ENCODE measurements around the gene NUDT1.

NUDT1 gene

GRCh38 chr7:2224934-2225333 lies 17.1 kb upstream of the NUDT1 start:
- H3K27me3 Mint-ChIP-seq: no peaks in the 10 kb centered on the region
- no peak for DNase-seq
- no peak overlapping the region for H3K4me3 Mint-ChIP-seq
- ATAC-seq (replicated peaks): no peak
- H3K9me3 Mint-ChIP-seq: no peaks in the 10 kb centered on the region
- peaks cover 15 to 37% of the 10 kb centered on the region in 2 donors for H3K4me1 Mint-ChIP-seq
- peaks cover 69% of the 10 kb centered on the region in 2 donors for H3K36me3 Mint-ChIP-seq
- no peak overlapping the region for H3K27ac Mint-ChIP-seq

GRCh38 chr7:2225336-2225735 lies 16.7 kb upstream of the NUDT1 start:
- DNase-seq (no peak), ATAC-seq (replicated peaks) (no peak)
- no peak overlapping the region for H3K4me3 Mint-ChIP-seq
- peaks cover 69% of the 10 kb centered on the region in 2 donors for H3K36me3 Mint-ChIP-seq
- H3K27ac Mint-ChIP-seq: no peak overlapping the region
- H3K27me3 Mint-ChIP-seq: no peaks in the 10 kb centered on the region
- H3K9me3 Mint-ChIP-seq: no peaks in the 10 kb centered on the region
- H3K4me1 Mint-ChIP-seq: peaks cover 19 to 41% of the 10 kb centered on the region in 2 donors

- Mint-ChIP-seq H3K36me3 (peaks cover 66 to 68% of the 10 kb centered on the region in 2 donors), H3K9me3 (no peaks in the 10 kb centered on the region), H3K4me1 (peaks cover 21 to 46% of the 10 kb centered on the region in 2 donors), H3K4me3 (no peak overlapping the region), H3K27ac (no peak overlapping the region), H3K27me3 (no peaks in the 10 kb centered on the region)
- ATAC-seq (replicated peaks) (no peak), DNase-seq (no peak)
Measured at GRCh38 chr7:2225830-2226229, 16.2 kb upstream of the NUDT1 start.

- H3K27me3 Mint-ChIP-seq: no peaks in the 10 kb centered on the region
- H3K4me3 Mint-ChIP-seq: no peak overlapping the region
- H3K4me1 Mint-ChIP-seq: peaks cover 21 to 50% of the 10 kb centered on the region in 2 donors
- H3K9me3 Mint-ChIP-seq: no peaks in the 10 kb centered on the region
- ATAC-seq (replicated peaks) (no peak), DNase-seq (no peak)
- H3K36me3 Mint-ChIP-seq: peaks cover 51 to 53% of the 10 kb centered on the region in 2 donors
- H3K27ac Mint-ChIP-seq: no peak overlapping the region
Measured at GRCh38 chr7:2227699-2228098, 14.3 kb upstream of the NUDT1 start.

- Mint-ChIP-seq H3K27me3 (no peaks in the 10 kb centered on the region), H3K27ac (no peak overlapping the region), H3K36me3 (peaks cover 44 to 54% of the 10 kb centered on the region in 2 donors), H3K9me3 (no peaks in the 10 kb centered on the region), H3K4me1 (peaks cover 25 to 56% of the 10 kb centered on the region in 2 donors), H3K4me3 (no peak overlapping the region)
- no peak for ATAC-seq (replicated peaks)
- no peak for DNase-seq
Measured at GRCh38 chr7:2228921-2229320, 13.1 kb upstream of the NUDT1 start.

- Mint-ChIP-seq H3K27me3 (no peaks in the 10 kb centered on the region), H3K27ac (peak overlapping the region; percentile 75), H3K4me1 (peaks cover 23 to 55% of the 10 kb centered on the region in 2 donors), H3K4me3 (no peak overlapping the region), H3K9me3 (no peaks in the 10 kb centered on the region), H3K36me3 (peaks cover 41 to 50% of the 10 kb centered on the region in 2 donors)
- DNase-seq (no peak), ATAC-seq (replicated peaks) (no peak)
Measured at GRCh38 chr7:2229467-2229866, 12.6 kb upstream of the NUDT1 start.

- H3K4me3 Mint-ChIP-seq: peak overlapping the region; percentile 30 to 44
- DNase-seq (no peak), ATAC-seq (replicated peaks) (no peak)
- H3K36me3 Mint-ChIP-seq: peaks cover 45 to 52% of the 10 kb centered on the region in 2 donors
- peaks cover 30 to 58% of the 10 kb centered on the region in 2 donors for H3K4me1 Mint-ChIP-seq
- H3K27me3 Mint-ChIP-seq: no peaks in the 10 kb centered on the region
- H3K9me3 Mint-ChIP-seq: no peaks in the 10 kb centered on the region
- H3K27ac Mint-ChIP-seq: peak overlapping the region; percentile 75
Measured at GRCh38 chr7:2230226-2230625, 11.8 kb upstream of the NUDT1 start.

GRCh38 chr7:2230882-2231281 lies 11.1 kb upstream of the NUDT1 start:
- DNase-seq: no peak
- Mint-ChIP-seq H3K4me3 (peak overlapping the region in 1 of 2 donors; percentile 28), H3K27ac (no peak overlapping the region), H3K36me3 (peaks cover 45 to 52% of the 10 kb centered on the region in 2 donors), H3K27me3 (no peaks in the 10 kb centered on the region), H3K9me3 (no peaks in the 10 kb centered on the region), H3K4me1 (peaks cover 30 to 58% of the 10 kb centered on the region in 2 donors)
- ATAC-seq (replicated peaks): no peak

GRCh38 chr7:2231992-2232765 lies 9.8 kb upstream of the NUDT1 start:
- peak overlapping the region; percentile 91 for H3K27ac Mint-ChIP-seq
- peaks cover 32 to 61% of the 10 kb centered on the region in 2 donors for H3K4me1 Mint-ChIP-seq
- DNase-seq (no peak), ATAC-seq (replicated peaks) (peak; percentile 41 to 48)
- H3K4me3 Mint-ChIP-seq: peak overlapping the region; percentile 92 to 93
- peaks cover 2% of the 10 kb centered on the region in 2 donors for H3K9me3 Mint-ChIP-seq
- no peaks in the 10 kb centered on the region for H3K27me3 Mint-ChIP-seq
- peaks cover 48 to 50% of the 10 kb centered on the region in 2 donors for H3K36me3 Mint-ChIP-seq

GRCh38 chr7:2232766-2233520 lies 9.1 kb upstream of the NUDT1 start, which contains the start of gene MAD1L1:
TSS of gene MAD1L1 (minus strand) at chr7:2232945. CDS start at chr7:2230133, 2,812 bp downstream.
- peaks cover 35 to 61% of the 10 kb centered on the region in 2 donors for H3K4me1 Mint-ChIP-seq
- DNase-seq (peak; percentile 85), ATAC-seq (replicated peaks) (peak; percentile 74 to 79)
- H3K4me3 Mint-ChIP-seq: peak within 1 kb of the TSS; percentile 92 to 93
- H3K9me3 Mint-ChIP-seq: peaks cover 4% of the 10 kb centered on the region in 2 donors
- peak within 1 kb of the TSS; percentile 95 for H3K27ac Mint-ChIP-seq
- no peaks in the 10 kb centered on the region for H3K27me3 Mint-ChIP-seq
- H3K36me3 Mint-ChIP-seq: peaks cover 51% of the 10 kb centered on the region in 2 donors

GRCh38 chr7:2233926-2234325 lies 8.1 kb upstream of the NUDT1 start:
- Mint-ChIP-seq H3K27ac (no peak overlapping the region), H3K4me3 (peak overlapping the region; percentile 44 to 48), H3K27me3 (no peaks in the 10 kb centered on the region), H3K4me1 (peaks cover 39 to 68% of the 10 kb centered on the region in 2 donors), H3K9me3 (peaks cover 4% of the 10 kb centered on the region in 2 donors), H3K36me3 (peaks cover 54 to 57% of the 10 kb centered on the region in 2 donors)
- DNase-seq: no peak
- ATAC-seq (replicated peaks): no peak

GRCh38 chr7:2237109-2237602 lies 4.9 kb upstream of the NUDT1 start:
- H3K36me3 Mint-ChIP-seq: peaks cover 51 to 61% of the 10 kb centered on the region in 2 donors
- peak; percentile 86 for DNase-seq

GRCh38 chr7:2239242-2239641 lies 2.8 kb upstream of the NUDT1 start:
- no peak for ATAC-seq (replicated peaks)
- DNase-seq: no peak
- Mint-ChIP-seq H3K4me1 (peaks cover 36 to 81% of the 10 kb centered on the region in 2 donors), H3K4me3 (peak overlapping the region in 1 of 2 donors; percentile 48), H3K27me3 (no peaks in the 10 kb centered on the region), H3K27ac (no peak overlapping the region), H3K36me3 (peaks cover 47 to 62% of the 10 kb centered on the region in 2 donors), H3K9me3 (peaks cover 4% of the 10 kb centered on the region in 2 donors)

More at GRCh38 chr7:2237109-2237602, 4.9 kb upstream of the NUDT1 start:
- Mint-ChIP-seq H3K27ac (peak overlapping the region; percentile 100), H3K4me3 (peak overlapping the region; percentile 81 to 83), H3K27me3 (no peaks in the 10 kb centered on the region), H3K4me1 (peaks cover 37 to 69% of the 10 kb centered on the region in 2 donors), H3K9me3 (peaks cover 4% of the 10 kb centered on the region in 2 donors)
- peak; percentile 93 for ATAC-seq (replicated peaks)
